Iris pigment epithelial cell (primary cell): Measurements from ENCODE around the gene CPED1.
"Not testable (repeated sequence)": the region's sequence is repeated elsewhere in the genome, so short reads cannot be mapped to it uniquely, and the experiment has no call there.

Source experiments
- DNase-seq: peaks from one replicate; pipeline ENCODE4 v3.0.0-alpha.2; 2011; ENCODE audit warnings: low read depth

Gene CPED1

DNA sequence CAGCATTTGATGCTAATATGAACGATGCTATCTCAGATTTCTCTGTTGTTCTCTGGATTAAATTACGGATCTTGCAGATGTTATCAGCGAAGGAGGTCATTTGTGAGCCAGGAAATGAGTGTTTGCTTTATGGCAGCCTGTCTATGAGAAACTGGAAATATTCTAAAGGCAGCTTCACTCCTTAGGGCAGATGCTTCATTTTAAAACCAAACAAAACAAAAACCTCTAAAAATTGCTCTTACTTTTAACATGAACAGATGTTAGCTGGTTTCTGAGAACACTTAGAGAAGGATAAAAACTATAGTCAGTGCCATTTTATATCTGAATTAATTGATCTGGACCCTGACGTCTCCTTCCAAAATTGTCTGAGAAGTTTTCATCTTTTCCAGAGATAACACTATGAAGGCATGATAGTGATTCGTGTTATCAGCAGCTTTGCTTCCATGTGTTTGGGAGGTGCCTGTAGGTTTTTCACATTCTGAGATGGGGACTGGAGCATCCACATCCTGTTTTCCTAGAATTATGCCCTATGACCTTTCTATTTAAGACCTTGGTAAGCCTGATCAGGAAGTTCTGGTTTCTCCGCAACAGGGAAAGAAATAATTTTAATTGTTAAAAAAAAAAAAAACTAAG lies 53.1 kb downstream of the CPED1 start:
- peak; percentile 65 for DNase-seq

DNA sequence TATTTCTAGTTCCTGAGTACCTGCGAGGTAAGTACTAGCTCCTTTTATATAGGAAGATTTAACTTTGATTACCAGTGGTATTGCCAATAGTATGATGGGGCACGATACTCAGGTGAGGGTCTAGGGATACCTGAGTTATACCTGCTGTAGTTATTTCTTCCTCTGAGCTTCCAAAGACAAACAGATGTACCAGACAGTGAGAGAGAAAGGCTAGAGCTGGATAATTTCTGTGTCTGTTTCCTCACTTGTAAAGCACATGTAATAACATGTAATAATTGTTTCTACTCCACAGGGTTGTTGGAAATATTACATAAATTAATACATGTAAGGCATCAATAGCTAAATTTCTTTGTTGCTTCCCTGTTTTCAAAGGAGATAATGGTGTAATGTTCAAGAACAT lies 53.7 kb downstream of the CPED1 start:
- DNase-seq: no peak

DNA sequence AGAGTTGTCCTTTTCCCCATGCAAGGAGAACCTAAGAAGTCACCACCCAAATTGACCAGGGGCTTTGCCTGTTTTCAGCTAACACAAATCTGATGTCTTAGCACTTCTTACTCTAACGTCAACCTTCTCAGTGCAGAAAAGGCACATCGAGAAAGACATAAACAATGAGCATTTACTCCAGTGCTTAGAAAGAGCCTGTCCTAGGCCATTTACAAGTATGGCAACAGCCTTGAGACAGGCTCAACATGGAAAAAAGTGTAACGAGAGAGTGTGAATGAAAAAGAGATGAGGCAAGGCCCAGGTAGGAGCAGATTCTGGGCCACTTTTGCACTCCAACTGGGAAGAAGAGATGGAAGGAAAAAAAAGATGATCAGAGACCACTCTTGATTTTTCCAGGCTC lies 54.4 kb downstream of the CPED1 start:
- no peak for DNase-seq

DNA sequence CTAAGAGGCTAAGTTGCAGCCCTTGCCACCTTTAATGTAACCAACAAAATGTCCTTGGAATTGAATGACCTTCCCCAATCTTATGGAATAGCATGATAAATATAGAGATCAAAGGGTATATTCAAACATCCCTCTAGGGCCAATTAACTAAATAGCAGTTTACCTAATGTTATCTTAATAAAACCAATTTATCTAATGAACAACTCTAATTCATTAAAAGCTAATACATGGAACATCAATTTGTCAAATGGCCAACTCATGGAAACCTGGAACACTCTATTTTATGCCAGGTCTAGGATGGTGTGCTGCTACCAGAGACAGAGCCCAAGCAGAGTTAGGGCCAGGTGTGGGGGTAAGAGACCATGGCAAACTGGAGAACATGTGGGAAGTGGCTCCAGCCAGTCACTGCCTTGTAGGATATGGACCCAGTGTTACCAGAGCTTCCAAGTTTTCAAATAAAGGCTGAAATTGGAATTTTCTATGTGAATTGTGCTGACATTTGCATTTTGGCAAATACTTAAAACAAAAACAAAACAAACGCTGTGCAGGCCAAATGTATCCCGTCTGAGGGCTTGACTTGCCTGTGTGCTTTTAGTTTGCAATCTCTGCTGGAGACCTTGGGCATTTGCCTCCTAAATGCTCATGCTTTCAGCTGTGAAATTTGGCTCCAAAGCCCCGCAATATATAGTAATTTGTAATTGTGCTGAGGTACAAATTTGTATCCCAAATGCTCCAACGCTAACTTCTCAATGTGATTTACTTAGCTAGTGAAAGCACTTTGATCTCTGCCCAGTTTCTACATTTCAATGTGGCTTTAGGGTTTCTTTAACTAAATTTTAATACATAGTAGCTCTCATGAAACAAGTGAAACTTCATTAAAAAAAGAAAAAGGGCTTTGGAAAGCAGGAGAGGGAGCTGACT lies 55.1 kb downstream of the CPED1 start:
- DNase-seq: no peak

DNA sequence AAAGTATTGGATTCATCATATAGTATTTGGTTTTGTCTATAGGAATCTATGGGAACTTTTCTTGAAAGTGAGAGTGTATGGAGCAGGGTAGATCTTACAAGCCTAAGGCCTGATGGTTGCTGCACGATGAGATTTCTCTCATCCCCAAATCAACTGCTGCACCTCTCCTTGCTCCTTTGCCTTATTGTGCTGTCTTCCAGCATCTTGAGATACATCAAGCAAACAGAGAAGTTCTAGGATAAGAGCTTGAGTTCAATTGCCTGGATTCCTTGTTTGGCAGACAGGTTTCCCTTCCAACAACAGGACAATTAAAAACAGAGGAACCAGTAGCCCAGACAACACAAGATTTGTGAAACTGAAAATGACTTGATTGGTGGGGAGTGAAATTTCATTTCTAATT lies 56.6 kb downstream of the CPED1 start:
- DNase-seq: no peak

DNA sequence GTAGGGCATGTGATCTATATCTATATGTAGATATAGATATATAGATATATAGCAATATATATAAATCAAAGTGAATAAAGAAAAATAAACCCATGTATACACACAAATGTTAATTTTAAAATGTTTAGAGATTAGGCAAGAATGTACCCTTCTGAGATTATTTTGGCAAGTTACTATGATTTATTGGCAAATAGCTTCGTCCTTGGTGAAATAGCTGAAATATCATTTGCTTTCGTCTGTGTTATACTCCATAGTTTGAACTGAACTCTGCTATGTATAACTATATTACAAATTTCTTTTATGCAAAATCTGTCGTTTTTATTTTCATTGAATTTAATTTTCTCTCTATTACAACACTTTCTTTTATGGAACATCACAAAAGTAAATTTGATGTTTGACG lies 57.5 kb downstream of the CPED1 start:
- DNase-seq: no peak

DNA sequence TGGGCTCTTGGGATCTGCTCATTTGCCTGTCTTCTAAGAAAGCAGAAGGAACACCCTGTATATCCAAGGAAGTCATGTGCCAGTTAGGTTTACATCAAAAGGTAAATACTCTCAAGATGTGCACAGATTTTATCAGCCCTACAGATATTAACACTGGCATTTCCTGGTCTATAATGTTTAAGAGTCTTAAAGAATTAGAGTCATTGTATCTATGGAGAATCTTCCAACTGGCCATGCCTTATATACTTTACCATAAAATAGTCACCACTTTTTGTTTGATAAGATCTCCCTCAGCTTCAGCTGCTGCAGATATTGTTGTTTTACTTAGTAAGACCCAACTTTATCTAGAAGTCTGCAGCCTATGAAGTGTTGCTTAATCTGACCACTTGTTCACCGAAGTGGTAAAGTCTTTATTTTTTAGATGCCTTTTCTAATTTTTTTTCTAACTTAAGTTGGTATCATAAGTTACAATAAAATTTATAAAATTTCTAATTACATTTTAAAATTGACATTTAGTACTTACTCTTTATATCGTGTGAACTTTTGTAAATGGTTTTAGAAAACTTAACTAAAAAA lies 58.5 kb downstream of the CPED1 start:
- DNase-seq: peak; percentile 67

DNA sequence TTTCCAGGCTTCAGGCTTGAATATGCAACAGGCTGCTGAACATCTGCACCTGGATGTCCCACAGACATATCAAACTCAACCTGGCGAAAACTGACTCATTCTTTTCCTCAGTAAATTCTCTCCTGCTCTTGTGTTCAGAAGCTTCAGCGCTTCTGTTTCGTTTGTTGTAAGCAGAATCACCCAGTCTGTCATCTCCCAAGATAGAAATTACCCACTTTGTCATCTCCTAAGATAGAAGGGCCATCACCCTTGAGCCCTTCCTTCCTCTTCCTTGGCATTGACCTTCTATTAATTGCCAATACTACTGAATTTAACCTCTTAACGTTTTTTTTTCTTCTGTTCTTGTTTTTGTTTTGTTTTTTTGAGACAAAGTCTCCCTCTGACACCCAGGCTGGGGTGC lies 59.7 kb downstream of the CPED1 start:
- DNase-seq: no peak

DNA sequence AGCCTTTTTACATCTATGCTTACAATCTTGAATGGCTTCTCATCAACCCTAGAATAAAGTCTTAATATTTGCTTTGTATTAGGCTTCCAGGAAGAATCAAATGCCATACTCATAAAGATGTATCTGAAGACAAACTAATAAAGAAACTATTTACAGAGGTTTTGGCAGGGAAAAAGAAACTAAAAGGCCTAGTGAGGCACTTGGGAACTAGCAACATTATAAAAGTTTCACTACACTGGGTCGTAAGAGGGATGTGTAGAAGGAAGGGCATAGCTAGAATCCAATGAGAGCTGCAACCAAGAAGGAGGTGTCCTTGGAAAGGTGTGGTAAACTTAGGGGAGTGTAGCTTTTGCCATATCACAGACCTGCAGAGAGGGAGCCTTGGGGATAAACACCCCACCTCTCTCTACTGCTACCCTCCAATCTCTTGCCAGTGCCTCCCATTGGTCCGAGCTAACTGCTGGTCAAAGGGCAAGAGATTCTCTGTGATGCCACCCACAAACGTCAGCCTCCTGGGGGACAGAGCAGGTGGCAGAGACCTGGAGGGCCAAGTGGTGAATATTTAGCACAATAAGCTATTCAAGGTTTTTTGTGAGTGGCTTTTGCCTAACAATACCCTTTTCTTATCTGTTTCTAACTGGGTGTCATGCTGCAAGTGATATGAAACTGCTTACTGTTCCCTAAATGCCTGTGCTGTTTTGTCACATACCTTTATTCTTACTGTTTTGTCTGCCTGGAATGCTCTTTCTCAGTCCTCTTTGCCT lies 60.7 kb downstream of the CPED1 start:
- no peak for DNase-seq

DNA sequence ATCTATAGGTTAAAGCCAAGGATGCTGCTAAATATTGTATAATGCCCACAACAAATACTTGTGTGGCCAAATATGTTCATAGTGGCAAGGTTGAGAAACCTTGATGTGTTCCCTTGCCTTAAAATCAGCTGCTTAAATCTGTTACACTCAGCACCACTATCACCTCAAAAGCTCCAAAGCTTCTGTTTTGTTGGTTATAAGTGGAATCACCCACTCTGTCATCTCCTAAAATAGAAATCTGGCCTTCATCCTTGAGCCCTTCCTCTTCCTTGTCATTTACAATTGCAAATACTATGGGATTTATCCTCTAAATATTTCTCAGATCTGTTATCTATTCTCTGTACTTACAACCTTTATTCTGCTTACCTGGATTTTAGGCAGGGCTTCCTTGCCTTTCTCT lies 61.4 kb downstream of the CPED1 start:
- DNase-seq: no peak

DNA sequence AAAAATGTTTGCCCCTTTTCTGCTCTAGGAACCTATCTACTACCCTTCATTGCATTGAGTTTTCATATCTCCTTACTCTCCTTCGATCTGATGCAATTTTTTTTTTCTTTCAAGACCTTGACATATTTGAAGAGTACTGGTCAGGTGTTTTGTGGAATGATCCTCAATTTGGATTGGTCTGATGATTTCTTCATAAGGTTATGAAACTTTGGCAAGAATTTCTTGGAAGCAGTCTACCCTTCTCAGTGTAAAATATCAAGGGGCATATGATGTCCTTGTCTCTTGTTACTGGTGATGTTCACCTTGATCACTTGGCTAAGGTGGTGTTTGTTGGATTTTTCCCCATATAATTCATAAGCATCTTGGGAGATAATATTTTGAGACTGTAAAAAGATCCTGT lies 64.7 kb downstream of the CPED1 start:
- no peak for DNase-seq

DNA sequence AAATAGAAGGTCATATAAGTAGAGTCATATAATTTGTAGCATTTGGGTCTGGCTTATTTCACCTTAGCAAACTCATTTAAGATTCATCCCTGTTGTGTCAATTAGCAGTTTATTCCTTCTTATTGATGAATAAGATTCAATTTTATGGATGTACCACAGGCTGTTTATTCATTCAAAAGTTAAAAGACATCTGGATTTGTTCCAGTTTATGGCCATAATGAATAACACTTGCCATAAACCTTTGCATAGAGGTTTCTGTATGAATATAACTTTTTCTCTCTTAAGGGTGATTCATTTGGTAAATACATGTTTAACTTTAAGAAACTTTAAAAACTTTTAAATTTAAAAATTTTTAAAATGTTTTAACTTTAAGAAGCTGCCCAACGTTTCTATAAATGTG lies 66.4 kb downstream of the CPED1 start:
- no peak for DNase-seq

DNA sequence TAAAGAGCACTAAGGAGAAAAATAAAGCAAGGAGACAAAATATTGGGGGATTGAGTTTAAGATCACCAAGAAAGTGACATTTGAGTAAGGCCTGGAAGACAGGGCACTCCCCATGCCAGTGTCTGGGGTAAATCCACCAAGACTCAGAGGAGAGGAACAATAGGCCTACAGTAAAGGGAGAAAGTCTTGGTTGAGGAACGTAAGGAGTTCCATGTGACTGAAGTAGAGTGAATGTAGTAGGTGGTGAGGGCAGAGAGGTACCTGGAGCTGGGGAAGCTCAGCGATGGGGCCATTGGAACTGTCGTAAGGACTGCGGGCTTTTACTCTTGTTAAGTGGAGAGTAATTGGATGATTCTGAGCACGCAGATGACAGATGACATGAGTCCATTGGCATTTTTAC lies 69.4 kb downstream of the CPED1 start:
- DNase-seq: no peak

DNA sequence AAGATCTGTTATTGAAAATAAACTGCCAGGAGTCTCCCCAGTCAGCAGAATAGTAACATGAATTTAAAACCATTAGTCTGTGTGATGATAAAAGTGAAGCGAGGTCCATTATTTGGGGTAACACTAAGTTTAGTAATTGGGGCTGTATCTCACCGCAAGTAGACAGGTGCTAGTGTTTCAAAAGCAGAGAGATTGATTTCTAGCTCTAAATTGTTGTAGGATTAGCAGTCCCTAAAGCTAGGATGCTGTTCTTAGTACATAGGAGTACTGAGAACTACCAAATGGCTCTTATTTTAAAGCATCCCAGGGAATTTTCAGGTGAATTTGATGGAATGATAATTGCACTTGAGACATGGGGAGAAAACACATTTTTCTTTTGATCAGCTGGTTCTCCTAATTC lies 70.5 kb downstream of the CPED1 start:
- no peak for DNase-seq

DNA sequence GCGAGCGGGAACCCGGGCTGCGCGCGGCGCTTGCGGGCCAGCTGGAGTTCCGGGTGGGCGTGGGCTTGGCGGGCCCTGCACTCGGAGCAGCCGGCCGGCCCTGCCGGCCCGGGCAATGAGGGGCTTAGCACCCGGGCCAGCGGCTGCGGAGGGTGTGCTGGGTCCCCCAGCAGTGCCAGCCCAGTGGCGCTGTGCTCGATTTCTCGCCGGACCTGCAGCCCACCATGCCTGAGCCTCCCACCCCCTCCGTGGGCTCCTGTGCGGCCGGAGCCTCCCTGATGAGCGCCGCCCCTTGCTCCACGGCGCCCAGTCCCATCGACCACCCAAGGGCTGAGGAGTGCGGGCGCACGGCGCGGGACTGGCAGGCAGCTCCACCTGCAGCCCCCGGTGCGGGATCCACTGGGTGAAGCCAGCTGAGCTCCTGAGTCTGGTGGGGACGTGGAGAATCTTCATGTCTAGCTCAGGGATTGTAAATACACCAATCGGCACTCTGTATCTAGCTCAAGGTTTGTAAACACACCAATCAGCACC lies 71.5 kb downstream of the CPED1 start:
- DNase-seq: not testable (repeated sequence)

DNA sequence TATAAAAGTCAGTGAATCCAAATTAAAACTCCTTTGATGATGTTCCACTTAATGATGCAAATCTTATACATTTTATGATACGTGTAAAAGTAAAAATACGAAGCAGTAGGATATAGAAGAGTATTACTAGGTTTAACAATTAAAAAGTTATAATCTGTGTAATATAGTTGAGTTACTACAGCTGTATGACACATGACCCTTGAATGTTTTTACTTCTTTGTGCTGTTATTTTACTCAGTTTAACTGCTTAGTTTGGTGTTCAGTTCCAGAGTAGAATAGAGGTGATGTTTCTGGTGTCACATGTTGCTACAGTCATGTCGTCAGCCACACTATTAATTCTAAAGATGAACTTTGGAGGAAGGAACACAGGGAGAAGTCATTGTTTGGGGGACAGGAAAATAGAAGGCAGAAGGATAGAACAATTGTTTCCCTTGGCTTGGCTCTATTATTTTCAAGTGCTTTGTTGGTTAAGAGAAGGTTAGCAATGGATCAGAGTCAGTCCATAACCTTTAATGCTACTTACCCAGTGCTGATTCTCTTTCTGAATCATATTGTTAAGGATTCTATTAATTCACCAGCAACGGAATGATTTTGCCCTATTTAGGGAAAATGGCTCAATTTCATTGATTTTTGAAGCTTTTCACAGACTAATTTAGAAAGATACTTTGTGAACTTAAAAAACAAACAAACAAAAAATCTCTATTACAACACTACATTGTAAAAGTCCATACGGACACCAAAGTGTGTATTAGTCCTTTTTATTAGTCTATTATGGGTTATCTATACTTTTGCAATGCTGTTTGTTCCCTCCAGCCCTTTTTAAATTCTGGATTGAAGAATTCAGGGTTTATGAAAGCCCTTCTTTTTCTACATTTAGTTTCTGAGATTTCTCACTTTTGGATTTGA lies 73.4 kb downstream of the CPED1 start:
- no peak for DNase-seq

DNA sequence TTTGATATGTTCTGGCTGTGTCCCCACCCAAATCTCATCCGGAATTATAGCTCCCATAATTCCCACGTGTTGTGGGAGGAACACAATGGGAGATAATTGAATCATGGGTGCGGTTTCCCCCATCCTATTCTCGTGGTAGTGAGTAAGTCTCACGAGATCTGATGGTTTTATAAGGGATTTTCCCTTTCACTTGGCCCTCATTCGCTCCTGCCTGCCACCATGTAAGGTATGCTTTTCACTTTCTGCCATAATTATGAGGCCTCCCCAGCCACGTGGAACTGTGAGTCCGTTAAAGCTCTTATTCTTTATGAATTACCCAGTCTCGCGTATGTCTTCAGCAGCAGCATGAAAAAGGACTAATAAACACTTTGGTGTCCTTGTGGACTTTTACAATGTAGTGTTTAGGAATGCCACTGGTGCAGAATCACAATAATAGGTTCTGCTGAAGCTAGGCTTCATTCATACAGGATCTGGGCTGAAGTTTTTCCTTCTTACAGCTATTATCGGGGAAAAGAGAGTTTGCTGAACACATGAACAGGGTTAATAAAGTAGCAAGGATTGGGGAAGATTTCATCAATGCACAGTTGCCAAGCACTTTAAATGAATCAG lies 74.3 kb downstream of the CPED1 start:
- DNase-seq: no peak

DNA sequence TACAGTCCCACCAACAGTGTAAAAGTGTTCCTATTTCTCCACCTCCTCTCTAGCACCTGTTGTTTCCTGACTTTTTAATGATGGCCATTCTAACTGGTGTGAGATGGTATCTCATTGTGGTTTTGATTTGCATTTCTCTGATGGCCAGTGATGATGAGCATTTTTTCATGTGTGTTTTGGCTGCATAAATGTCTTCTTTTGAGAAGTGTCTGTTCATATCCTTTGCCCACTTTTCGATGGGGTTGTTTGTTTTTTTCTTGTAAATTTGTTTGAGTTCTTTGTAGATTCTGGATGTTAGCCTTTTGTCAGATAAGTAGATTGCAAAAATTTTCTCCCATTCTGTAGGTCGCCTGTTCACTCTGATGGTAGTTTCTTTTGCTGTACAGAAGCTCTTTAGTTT lies 79.2 kb downstream of the CPED1 start:
- DNase-seq: not testable (repeated sequence)

DNA sequence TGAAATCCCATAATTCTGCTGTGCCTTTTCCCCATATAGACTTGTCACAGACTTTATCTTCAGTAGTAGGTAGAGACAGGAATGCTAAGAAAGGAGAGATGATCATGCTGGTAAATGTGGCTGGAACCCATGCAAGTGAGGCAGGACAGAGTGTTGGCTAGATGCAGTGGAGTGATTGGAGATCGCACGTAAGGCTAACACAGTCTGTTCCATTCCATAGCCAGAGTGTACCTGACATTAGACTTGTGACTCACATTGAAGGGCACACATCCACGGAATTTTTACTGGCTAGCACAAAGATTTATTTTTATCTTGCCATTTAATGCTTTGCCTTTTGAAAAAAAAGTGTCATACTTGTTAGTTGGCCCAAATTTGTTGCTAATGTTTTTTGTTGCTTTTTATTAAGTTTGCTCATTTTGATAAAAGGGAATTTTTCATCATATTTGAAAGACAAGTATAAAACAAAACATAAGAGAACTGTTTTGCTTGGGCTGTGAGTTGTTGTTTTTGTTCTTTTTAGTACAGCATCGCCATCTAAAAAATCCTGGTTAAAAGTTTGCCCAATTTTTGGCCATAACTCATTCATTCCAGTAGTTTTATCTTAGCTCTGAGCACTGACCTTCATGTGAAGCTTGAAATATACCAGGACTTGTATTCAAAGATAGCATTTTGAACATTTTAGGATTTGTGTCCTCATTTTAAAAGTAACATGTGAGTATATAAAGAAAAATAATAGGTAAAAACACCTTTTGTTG lies 81.0 kb downstream of the CPED1 start:
- DNase-seq: peak; percentile 59

DNA sequence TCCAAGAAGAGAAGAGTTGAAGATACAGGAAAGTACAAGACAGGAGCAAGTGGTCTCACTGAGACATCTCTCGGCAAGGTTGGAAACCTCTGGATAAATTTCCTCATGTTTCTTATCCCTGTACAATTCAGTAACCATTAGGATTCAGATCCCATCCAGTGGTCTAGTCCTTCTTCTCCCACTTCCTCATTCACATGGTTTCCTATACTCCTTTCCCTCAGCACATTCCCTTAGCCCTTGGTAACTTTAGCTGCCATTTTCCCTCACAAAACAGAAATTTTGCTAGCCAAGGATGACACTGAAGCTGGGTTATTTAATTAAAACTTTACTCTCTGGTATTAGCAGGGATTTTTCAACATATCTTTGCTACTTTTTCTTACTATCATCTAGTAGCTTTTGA lies 82.6 kb downstream of the CPED1 start:
- no peak for DNase-seq
